ENCODE results near the gene RAI1. TPM values are rescaled to one million over a fixed set of nuclear protein-coding genes. Genes with fewer than 3 reads are reported as not detected.

Gene RAI1
- total and polyA plus RNA-seq, 2 of the 13 experiments (the other 11 are each of a cell fraction or from before 2014, with no cell fraction given) = 3.4 to 5.2 TPM

DNA sequence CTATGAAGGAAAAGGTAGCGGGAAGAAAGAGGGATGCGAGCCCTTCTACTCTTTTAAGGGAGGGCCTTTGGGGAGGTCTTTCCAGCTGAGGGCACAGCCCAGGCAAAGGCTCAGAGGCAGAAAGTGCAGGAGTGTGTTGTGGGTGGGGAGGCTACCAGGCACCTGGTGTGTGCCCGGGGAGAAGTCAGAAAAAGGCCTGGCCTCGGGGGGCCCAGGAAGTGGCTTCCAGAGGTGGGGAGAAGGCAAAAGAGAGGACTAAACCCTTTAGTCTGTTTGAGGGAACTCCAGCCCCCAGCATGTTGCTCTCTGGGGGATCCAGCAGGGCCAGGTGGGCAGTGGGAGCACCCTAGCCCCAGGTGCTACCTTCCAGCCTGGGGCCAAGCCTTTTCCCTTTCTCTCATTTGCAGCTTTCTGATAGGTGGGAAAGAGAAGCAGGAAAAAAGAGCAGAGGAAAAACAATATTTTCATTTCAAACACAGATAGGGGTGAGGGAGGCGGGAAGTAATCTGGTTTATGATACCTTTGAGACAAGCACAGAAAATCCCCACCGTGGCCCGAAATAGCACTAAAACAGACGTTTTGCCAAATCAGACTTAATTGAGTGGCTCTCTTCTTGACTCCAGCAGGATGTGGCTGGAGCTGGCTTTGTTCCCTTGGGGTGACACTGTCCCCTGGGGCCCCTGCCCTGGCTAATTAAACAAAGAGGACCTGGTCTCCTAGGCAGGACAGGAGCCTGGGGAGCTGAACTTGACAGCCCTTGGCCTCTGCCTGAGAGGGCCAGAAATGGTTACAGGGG, 10.4 kb downstream of the RAI1 start (continued):
- TF ChIP-seq, protein P1, sequence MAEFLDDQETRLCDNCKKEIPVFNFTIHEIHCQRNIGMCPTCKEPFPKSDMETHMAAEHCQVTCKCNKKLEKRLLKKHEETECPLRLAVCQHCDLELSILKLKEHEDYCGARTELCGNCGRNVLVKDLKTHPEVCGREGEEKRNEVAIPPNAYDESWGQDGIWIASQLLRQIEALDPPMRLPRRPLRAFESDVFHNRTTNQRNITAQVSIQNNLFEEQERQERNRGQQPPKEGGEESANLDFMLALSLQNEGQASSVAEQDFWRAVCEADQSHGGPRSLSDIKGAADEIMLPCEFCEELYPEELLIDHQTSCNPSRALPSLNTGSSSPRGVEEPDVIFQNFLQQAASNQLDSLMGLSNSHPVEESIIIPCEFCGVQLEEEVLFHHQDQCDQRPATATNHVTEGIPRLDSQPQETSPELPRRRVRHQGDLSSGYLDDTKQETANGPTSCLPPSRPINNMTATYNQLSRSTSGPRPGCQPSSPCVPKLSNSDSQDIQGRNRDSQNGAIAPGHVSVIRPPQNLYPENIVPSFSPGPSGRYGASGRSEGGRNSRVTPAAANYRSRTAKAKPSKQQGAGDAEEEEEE (CRISPR knock-in tag; IDR thresholded peaks at IDR 0.05; ENCODE audit: borderline replicate concordance) = no peak
- TF ChIP-seq, protein P2, sequence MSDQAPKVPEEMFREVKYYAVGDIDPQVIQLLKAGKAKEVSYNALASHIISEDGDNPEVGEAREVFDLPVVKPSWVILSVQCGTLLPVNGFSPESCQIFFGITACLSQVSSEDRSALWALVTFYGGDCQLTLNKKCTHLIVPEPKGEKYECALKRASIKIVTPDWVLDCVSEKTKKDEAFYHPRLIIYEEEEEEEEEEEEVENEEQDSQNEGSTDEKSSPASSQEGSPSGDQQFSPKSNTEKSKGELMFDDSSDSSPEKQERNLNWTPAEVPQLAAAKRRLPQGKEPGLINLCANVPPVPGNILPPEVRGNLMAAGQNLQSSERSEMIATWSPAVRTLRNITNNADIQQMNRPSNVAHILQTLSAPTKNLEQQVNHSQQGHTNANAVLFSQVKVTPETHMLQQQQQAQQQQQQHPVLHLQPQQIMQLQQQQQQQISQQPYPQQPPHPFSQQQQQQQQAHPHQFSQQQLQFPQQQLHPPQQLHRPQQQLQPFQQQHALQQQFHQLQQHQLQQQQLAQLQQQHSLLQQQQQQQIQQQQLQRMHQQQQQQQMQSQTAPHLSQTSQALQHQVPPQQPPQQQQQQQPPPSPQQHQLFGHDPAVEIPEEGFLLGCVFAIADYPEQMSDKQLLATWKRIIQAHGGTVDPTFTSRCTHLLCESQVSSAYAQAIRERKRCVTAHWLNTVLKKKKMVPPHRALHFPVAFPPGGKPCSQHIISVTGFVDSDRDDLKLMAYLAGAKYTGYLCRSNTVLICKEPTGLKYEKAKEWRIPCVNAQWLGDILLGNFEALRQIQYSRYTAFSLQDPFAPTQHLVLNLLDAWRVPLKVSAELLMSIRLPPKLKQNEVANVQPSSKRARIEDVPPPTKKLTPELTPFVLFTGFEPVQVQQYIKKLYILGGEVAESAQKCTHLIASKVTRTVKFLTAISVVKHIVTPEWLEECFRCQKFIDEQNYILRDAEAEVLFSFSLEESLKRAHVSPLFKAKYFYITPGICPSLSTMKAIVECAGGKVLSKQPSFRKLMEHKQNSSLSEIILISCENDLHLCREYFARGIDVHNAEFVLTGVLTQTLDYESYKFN (CRISPR knock-in tag; conservative IDR thresholded peaks at IDR 0.05) = 0 out of 2 replicates have a peak, but pooled peaks have one; percentile 35
- no peak for TF ChIP-seq HCFC1 (IDR thresholded peaks at IDR 0.05; ENCODE audit: low read depth, low read length)
- no peak for TF ChIP-seq ZNF234 (CRISPR knock-in tag; conservative IDR thresholded peaks at IDR 0.05)
- TF ChIP-seq, protein P3, sequence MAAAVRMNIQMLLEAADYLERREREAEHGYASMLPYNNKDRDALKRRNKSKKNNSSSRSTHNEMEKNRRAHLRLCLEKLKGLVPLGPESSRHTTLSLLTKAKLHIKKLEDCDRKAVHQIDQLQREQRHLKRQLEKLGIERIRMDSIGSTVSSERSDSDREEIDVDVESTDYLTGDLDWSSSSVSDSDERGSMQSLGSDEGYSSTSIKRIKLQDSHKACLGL (CRISPR knock-in tag; IDR thresholded peaks at IDR 0.05) = no peak
- TF ChIP-seq ZNF605 (CRISPR knock-in tag; IDR thresholded peaks at IDR 0.05) = no peak
- TF ChIP-seq, protein P4, sequence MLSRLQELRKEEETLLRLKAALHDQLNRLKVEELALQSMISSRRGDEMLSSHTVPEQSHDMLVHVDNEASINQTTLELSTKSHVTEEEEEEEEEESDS (CRISPR knock-in tag; IDR thresholded peaks at IDR 0.05; ENCODE audit: borderline replicate concordance) = no peak
- TF ChIP-seq FIP1L1 (IDR thresholded peaks at IDR 0.05; ENCODE audit: borderline replicate concordance, insufficient read depth, low read depth, low read length) = no peak
- TF ChIP-seq KLF9 (CRISPR knock-in tag; IDR thresholded peaks at IDR 0.05; ENCODE audit: low read depth) = no peak
- no peak for TF ChIP-seq SALL2 (CRISPR knock-in tag; IDR thresholded peaks at IDR 0.05)
- no peak for TF ChIP-seq ZNF484 (CRISPR knock-in tag; IDR thresholded peaks at IDR 0.05; ENCODE audit: borderline replicate concordance, low read depth)
- TF ChIP-seq, protein P5, sequence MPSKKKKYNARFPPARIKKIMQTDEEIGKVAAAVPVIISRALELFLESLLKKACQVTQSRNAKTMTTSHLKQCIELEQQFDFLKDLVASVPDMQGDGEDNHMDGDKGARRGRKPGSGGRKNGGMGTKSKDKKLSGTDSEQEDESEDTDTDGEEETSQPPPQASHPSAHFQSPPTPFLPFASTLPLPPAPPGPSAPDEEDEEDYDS (CRISPR knock-in tag; IDR thresholded peaks at IDR 0.05) = no peak
- TF ChIP-seq ADNP (CRISPR knock-in tag; IDR thresholded peaks at IDR 0.05) = no peak
- TF ChIP-seq ATRX (CRISPR knock-in tag; IDR thresholded peaks at IDR 0.05; ENCODE audit: borderline replicate concordance) = no peak
- TF ChIP-seq, protein P6, sequence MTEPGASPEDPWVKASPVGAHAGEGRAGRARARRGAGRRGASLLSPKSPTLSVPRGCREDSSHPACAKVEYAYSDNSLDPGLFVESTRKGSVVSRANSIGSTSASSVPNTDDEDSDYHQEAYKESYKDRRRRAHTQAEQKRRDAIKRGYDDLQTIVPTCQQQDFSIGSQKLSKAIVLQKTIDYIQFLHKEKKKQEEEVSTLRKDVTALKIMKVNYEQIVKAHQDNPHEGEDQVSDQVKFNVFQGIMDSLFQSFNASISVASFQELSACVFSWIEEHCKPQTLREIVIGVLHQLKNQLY (CRISPR knock-in tag; IDR thresholded peaks at IDR 0.05) = no peak
- TF ChIP-seq SOX5 (CRISPR knock-in tag; IDR thresholded peaks at IDR 0.05; ENCODE audit: borderline replicate concordance) = 0 out of 2 replicates have a peak, but pooled peaks have one; percentile 23
- TF ChIP-seq, protein P7, sequence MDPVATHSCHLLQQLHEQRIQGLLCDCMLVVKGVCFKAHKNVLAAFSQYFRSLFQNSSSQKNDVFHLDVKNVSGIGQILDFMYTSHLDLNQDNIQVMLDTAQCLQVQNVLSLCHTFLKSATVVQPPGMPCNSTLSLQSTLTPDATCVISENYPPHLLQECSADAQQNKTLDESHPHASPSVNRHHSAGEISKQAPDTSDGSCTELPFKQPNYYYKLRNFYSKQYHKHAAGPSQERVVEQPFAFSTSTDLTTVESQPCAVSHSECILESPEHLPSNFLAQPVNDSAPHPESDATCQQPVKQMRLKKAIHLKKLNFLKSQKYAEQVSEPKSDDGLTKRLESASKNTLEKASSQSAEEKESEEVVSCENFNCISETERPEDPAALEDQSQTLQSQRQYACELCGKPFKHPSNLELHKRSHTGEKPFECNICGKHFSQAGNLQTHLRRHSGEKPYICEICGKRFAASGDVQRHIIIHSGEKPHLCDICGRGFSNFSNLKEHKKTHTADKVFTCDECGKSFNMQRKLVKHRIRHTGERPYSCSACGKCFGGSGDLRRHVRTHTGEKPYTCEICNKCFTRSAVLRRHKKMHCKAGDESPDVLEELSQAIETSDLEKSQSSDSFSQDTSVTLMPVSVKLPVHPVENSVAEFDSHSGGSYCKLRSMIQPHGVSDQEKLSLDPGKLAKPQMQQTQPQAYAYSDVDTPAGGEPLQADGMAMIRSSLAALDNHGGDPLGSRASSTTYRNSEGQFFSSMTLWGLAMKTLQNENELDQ (CRISPR knock-in tag; IDR thresholded peaks at IDR 0.05; ENCODE audit: borderline replicate concordance) = no peak
- no peak for TF ChIP-seq DNMT1 (CRISPR knock-in tag; IDR thresholded peaks at IDR 0.05)

Data from HepG2 (cell line).